ENCODE measurements around the gene ANTXR1.

ANTXR1 gene

GRCh38 chr2:69279931-69280681, 267.1 kb downstream of the ANTXR1 start:
- ATAC-seq = no peak
- no peak for TF ChIP-seq ISL1 (CRISPR knock-in tag; IDR thresholded peaks at IDR 0.05)

- ATAC-seq = no peak
- no peak for TF ChIP-seq ZC3H10 (CRISPR knock-in tag; IDR thresholded peaks at IDR 0.05)
- TF ChIP-seq TSHZ2 (CRISPR knock-in tag; IDR thresholded peaks at IDR 0.05) = no peak
- TF ChIP-seq ISL1 (CRISPR knock-in tag; IDR thresholded peaks at IDR 0.05) = no peak
- no peak for TF ChIP-seq PPARA (CRISPR knock-in tag; IDR thresholded peaks at IDR 0.05; ENCODE audit: borderline replicate concordance)
- no peak for TF ChIP-seq ZNF8 (CRISPR knock-in tag; IDR thresholded peaks at IDR 0.05)
- no peak for TF ChIP-seq ARNTL (CRISPR knock-in tag; IDR thresholded peaks at IDR 0.05; ENCODE audit: borderline replicate concordance, low read depth)
- no peak for TF ChIP-seq CSRNP3 (CRISPR knock-in tag; IDR thresholded peaks at IDR 0.05)
- TF ChIP-seq GLIS3 (CRISPR knock-in tag; IDR thresholded peaks at IDR 0.05) = no peak
- TF ChIP-seq CREB5 (CRISPR knock-in tag; IDR thresholded peaks at IDR 0.05; ENCODE audit: low read depth) = no peak
- TF ChIP-seq ZNF70 (CRISPR knock-in tag; IDR thresholded peaks at IDR 0.05) = no peak
- no peak for TF ChIP-seq ZFP3 (CRISPR knock-in tag; IDR thresholded peaks at IDR 0.05)
- no peak for TF ChIP-seq OSR1 (CRISPR knock-in tag; IDR thresholded peaks at IDR 0.05)
- TF ChIP-seq BACH2 (CRISPR knock-in tag; IDR thresholded peaks at IDR 0.05; ENCODE audit: borderline replicate concordance) = no peak
- TF ChIP-seq ESRRG (CRISPR knock-in tag; IDR thresholded peaks at IDR 0.05) = no peak
- TF ChIP-seq CSDC2 (CRISPR knock-in tag; IDR thresholded peaks at IDR 0.05) = no peak
- no peak for TF ChIP-seq SNAI2 (CRISPR knock-in tag; IDR thresholded peaks at IDR 0.05)
- TF ChIP-seq ZNF565 (CRISPR knock-in tag; conservative IDR thresholded peaks at IDR 0.05; ENCODE audit: low read depth) = no peak
- TF ChIP-seq TCF4 (CRISPR knock-in tag; IDR thresholded peaks at IDR 0.05; ENCODE audit: borderline replicate concordance) = no peak
These were observed 267.9 kb downstream of the ANTXR1 start for GRCh38 chr2:69280796-69281412.

GRCh38 chr2:69285379-69285894, 272.5 kb downstream of the ANTXR1 start:
- ATAC-seq = no peak
- no peak for TF ChIP-seq ISL1 (CRISPR knock-in tag; IDR thresholded peaks at IDR 0.05)
- TF ChIP-seq ZC3H10 (CRISPR knock-in tag; IDR thresholded peaks at IDR 0.05) = no peak
- TF ChIP-seq TCF4 (CRISPR knock-in tag; IDR thresholded peaks at IDR 0.05; ENCODE audit: borderline replicate concordance) = no peak
- no peak for TF ChIP-seq TOX (CRISPR knock-in tag; IDR thresholded peaks at IDR 0.05; ENCODE audit: borderline replicate concordance)
- TF ChIP-seq POU6F1 (CRISPR knock-in tag; IDR thresholded peaks at IDR 0.05; ENCODE audit: borderline replicate concordance, low read depth) = no peak
- TF ChIP-seq CSRNP3 (CRISPR knock-in tag; IDR thresholded peaks at IDR 0.05) = no peak
- TF ChIP-seq RARB (CRISPR knock-in tag; IDR thresholded peaks at IDR 0.05) = no peak
- no peak for TF ChIP-seq CREB5 (CRISPR knock-in tag; IDR thresholded peaks at IDR 0.05; ENCODE audit: low read depth)
- TF ChIP-seq TSHZ2 (CRISPR knock-in tag; IDR thresholded peaks at IDR 0.05) = no peak
- TF ChIP-seq ARNTL (CRISPR knock-in tag; IDR thresholded peaks at IDR 0.05; ENCODE audit: borderline replicate concordance, low read depth) = no peak
- TF ChIP-seq ZNF8 (CRISPR knock-in tag; IDR thresholded peaks at IDR 0.05) = no peak
- TF ChIP-seq ZNF565 (CRISPR knock-in tag; conservative IDR thresholded peaks at IDR 0.05; ENCODE audit: low read depth) = no peak
- TF ChIP-seq ZFP30 (CRISPR knock-in tag; IDR thresholded peaks at IDR 0.05) = no peak
- TF ChIP-seq OSR1 (CRISPR knock-in tag; IDR thresholded peaks at IDR 0.05) = no peak
- no peak for TF ChIP-seq SNAI2 (CRISPR knock-in tag; IDR thresholded peaks at IDR 0.05)
- no peak for TF ChIP-seq GLIS3 (CRISPR knock-in tag; IDR thresholded peaks at IDR 0.05)
